A549 (cell line): Measurements from ENCODE around the gene CD27. TPM values are rescaled to one million over a fixed set of nuclear protein-coding genes. Genes with fewer than 3 reads are reported as not detected.
"Not testable (repeated sequence)": the region's sequence is repeated elsewhere in the genome, so short reads cannot be mapped to it uniquely, and the experiment has no call there.

ENCODE experiments used
- ATAC-seq, 2 experiments: fragments of 200-7000 bp in 1 of 2; fragments of >200 bp in 1 of 2; cut with Nextera tagmentation in 1 of 2; cut with Tn5 transposase in 1 of 2; 3 replicates each; pipeline versions ENCODE4 v1.8.0 to v1.9.1; 2018 to 2020; ENCODE audit warnings: mild to moderate bottlenecking in 1 of 2, moderate library complexity in 1 of 2
- CTCF ChIA-PET: fragments of 300-600 bp; sonication (Branson Sonifier 250); formaldehyde crosslinking; extraction: SDS; loops from one replicate; lab custom pipeline; 2021; ENCODE audit warnings: antibody characterized with exemption, inconsistent platforms; lab: Yijun Ruan, JAX
- POLR2A ChIA-PET: fragments of 350-600 bp; formaldehyde crosslinking; extraction: SDS; loops from one replicate; lab custom pipeline; 2021; ENCODE audit warnings: antibody characterized with exemption, inconsistent platforms; lab: Yijun Ruan, JAX
- DNase-seq, 2 experiments: peaks; one replicate each; pipeline versions ENCODE4 v3.0.0 to v3.0.0-alpha.2; 2011 to 2016; ENCODE audit warnings: low read depth in 1 of 2, low spot score in 1 of 2
- FAIRE-seq: peaks from 2 replicates; lab custom pipeline; 2011; peaks lifted over from hg19 to GRCh38; lab: Jason Lieb, UNC
- H3K27ac ChIP-seq, 2 experiments: fragments of >200 bp; sonication (Bioruptor Twin); formaldehyde crosslinking; 3 replicates each; pipeline ENCODE4 v1.5.1; 2016 to 2017
- H3K4me1 ChIP-seq: fragments of >200 bp; sonication (Bioruptor Twin); formaldehyde crosslinking; 3 replicates; pipeline ENCODE4 v1.6.1; 2016
- H3K4me2 ChIP-seq: fragments of >200 bp; sonication (Bioruptor Twin); formaldehyde crosslinking; 3 replicates; pipeline ENCODE4 v1.6.1; 2016
- H3K4me3 ChIP-seq: fragments of >200 bp; sonication (Bioruptor Twin); formaldehyde crosslinking; 3 replicates; pipeline ENCODE4 v1.5.1; 2016
- H3K9me3 ChIP-seq: fragments of >200 bp; sonication (Bioruptor Twin); formaldehyde crosslinking; 3 replicates; pipeline ENCODE4 v1.6.1; 2016
- BHLHE40 ChIP-seq: IDR thresholded peaks from 2 replicates; pipeline ENCODE4 v1.6.1; 2012; ENCODE audit warnings: low read depth, low read length, inconsistent platforms
- CBX8 ChIP-seq: fragments of 200-600 bp; sonication (generic); IDR thresholded peaks from 2 replicates; pipeline ENCODE4 v1.6.1; 2016
- CHD2 ChIP-seq: fragments of 150-350 bp; IDR thresholded peaks from 2 replicates; pipeline ENCODE4 v1.6.1; 2014; ENCODE audit warnings: low read length; ENCODE audit not compliant: partially characterized antibody
- EP300 ChIP-seq, 2 experiments: fragments of >200 bp; sonication (Bioruptor Twin); formaldehyde crosslinking; IDR thresholded peaks; 2 replicates in 1 of 2; 3 replicates in 1 of 2; pipeline ENCODE4 v1.6.1; 2016 to 2017
- FOSB ChIP-seq: fragments of 250-450 bp; sonication (Bioruptor Pico); IDR thresholded peaks from 2 replicates; pipeline ENCODE4 v1.5.0; 2020; ENCODE audit warnings: mild to moderate bottlenecking, moderate library complexity
- FOSL2 ChIP-seq, 2 experiments: fragments of 450-650 bp in 1 of 2; fragments of >200 bp in 1 of 2; sonication (Bioruptor Twin) in 1 of 2; formaldehyde crosslinking; IDR thresholded peaks; 2 replicates each; pipeline versions ENCODE4 v1.5.0 to v1.6.1; 2016 to 2020; ENCODE audit warnings: mild to moderate bottlenecking in 1 of 2, moderate library complexity in 1 of 2
- HMGXB4 ChIP-seq: fragments of 250-450 bp; sonication (Bioruptor Pico); IDR thresholded peaks from 2 replicates; pipeline ENCODE4 v1.5.0; 2021; ENCODE audit warnings: mild to moderate bottlenecking, moderate library complexity, borderline replicate concordance
- HOXB5 ChIP-seq: fragments of 250-450 bp; sonication (Bioruptor Pico); IDR thresholded peaks from 2 replicates; pipeline ENCODE4 v1.5.0; 2020; ENCODE audit warnings: mild to moderate bottlenecking, moderate library complexity
- JUN ChIP-seq, 2 experiments: fragments of >200 bp; sonication (Bioruptor Twin); formaldehyde crosslinking; IDR thresholded peaks; 2 replicates in 1 of 2; 3 replicates in 1 of 2; pipeline ENCODE4 v1.6.1; 2016 to 2017
- MAFK ChIP-seq: fragments of 450-650 bp; IDR thresholded peaks from 2 replicates; pipeline ENCODE4 v1.6.1; 2014; ENCODE audit not compliant: partially characterized antibody
- MAZ ChIP-seq: fragments of 150-350 bp; IDR thresholded peaks from 2 replicates; pipeline ENCODE4 v1.6.1; 2014; ENCODE audit warnings: antibody characterized with exemption, low read depth, low read length, borderline replicate concordance
- NFE2L2 ChIP-seq: fragments of 150-350 bp; conservative IDR thresholded peaks from 2 replicates; pipeline ENCODE4 v1.6.1; 2014; ENCODE audit warnings: low read length
- NPAS2 ChIP-seq: fragments of 250-450 bp; sonication (Bioruptor Pico); IDR thresholded peaks from 2 replicates; pipeline ENCODE4 v1.8.0; 2022; ENCODE audit warnings: mild to moderate bottlenecking, moderate library complexity, borderline replicate concordance
- POLR2AphosphoS2 ChIP-seq: conservative IDR thresholded peaks from 2 replicates; pipeline ENCODE4 v1.6.1; 2012; ENCODE audit warnings: low read length, improper control_type of control experiment, inconsistent platforms
- RAD21 ChIP-seq, 2 experiments: fragments of >200 bp in 1 of 2; sonication (Bioruptor Twin) in 1 of 2; formaldehyde crosslinking in 1 of 2; IDR thresholded peaks in 1 of 2; conservative IDR thresholded peaks in 1 of 2; 2 replicates in 1 of 2; 3 replicates in 1 of 2; pipeline ENCODE4 v1.6.1; 2012 to 2018; ENCODE audit warnings: inconsistent platforms in 1 of 2
- RFX5 ChIP-seq: fragments of 450-650 bp; IDR thresholded peaks from 2 replicates; pipeline ENCODE4 v1.7.1; 2014; ENCODE audit warnings: antibody characterized with exemption, mild to moderate bottlenecking, moderate library complexity
- RNF2 ChIP-seq: fragments of 200-600 bp; sonication (generic); IDR thresholded peaks from 2 replicates; pipeline ENCODE4 v1.6.1; 2016; ENCODE audit warnings: low read depth, mild to moderate bottlenecking, antibody characterized with exemption, moderate library complexity, borderline replicate concordance
- SMC3 ChIP-seq: fragments of >200 bp; sonication (Bioruptor Twin); formaldehyde crosslinking; IDR thresholded peaks from 3 replicates; pipeline ENCODE4 v1.6.1; 2018; ENCODE audit warnings: inconsistent platforms
- SREBF2 ChIP-seq: fragments of 450-650 bp; IDR thresholded peaks from 2 replicates; pipeline ENCODE4 v1.6.1; 2014; ENCODE audit warnings: mild to moderate bottlenecking, moderate library complexity
- TFCP2L1 ChIP-seq: fragments of 250-450 bp; sonication (Bioruptor Pico); IDR thresholded peaks from 2 replicates; pipeline ENCODE4 v1.5.0; 2021; ENCODE audit warnings: mild to moderate bottlenecking
- USF2 ChIP-seq: fragments of 450-650 bp; IDR thresholded peaks from 2 replicates; pipeline ENCODE4 v1.6.1; 2014; ENCODE audit warnings: antibody characterized with exemption
- ZNF302 ChIP-seq: fragments of 250-450 bp; sonication (Bioruptor Pico); IDR thresholded peaks from 2 replicates; pipeline ENCODE4 v1.9.0; 2021; ENCODE audit warnings: inconsistent platforms, mild to moderate bottlenecking, moderate library complexity
- WGBS: methylation state at CpG from one replicate; pipeline ENCODE4 v1.1.6; 2017; ENCODE audit errors: missing lambda C conversion rate; 5-methylcytosine and 5-hydroxymethylcytosine counted together
- polyA plus RNA-seq, 4 experiments: library from polyadenylated mRNA; depleted of rRNA in 3 of 4; stranded (reverse); fragments of >200 nt; fragmentation: RNase III in 1 of 4; extraction: RNeasy Plus Mini Kit Qiagen cat#74134 plus additional on column Dnase treatment in 1 of 4; gene quantifications; 2 replicates in 3 of 4; 3 replicates in 1 of 4; pipeline ENCODE4 v1.2.3, GENCODE V29; 2011 to 2017
- TF ChIP-seq, protein P1 (sequence below): fragments of >200 bp; sonication (Bioruptor Twin); formaldehyde crosslinking; IDR thresholded peaks from 3 replicates; pipeline ENCODE4 v1.5.1; 2016
- TF ChIP-seq, protein P2 (sequence below): fragments of 200-600 bp; sonication (generic); IDR thresholded peaks from 2 replicates; pipeline ENCODE4 v1.6.1; 2016; ENCODE audit warnings: antibody characterized with exemption, mild to moderate bottlenecking, moderate library complexity

The CD27 gene
- polyA plus RNA-seq, 2 of the 4 experiments (the other 2 are of a cell fraction) = not detected

GRCh38 chr12:6476489-6476888 is 31.7 kb downstream of the CD27 start:
- ChIA-PET CTCF (interaction anchor here (5.9 kb wide), 1 partner anchor 11 kb away, joined by 33 read pairs; no protein-coding TSS in a partner anchor), POLR2A (no interaction called here)
- ATAC-seq (no peak), FAIRE-seq (no peak), DNase-seq (no peak)
- H3K4me3 ChIP-seq = no peak overlapping the region
- H3K9me3 ChIP-seq = no peaks in the 10 kb centered on the region
- WGBS = 63% methylated on average over 3 of the region's 3 CpGs
- no peak overlapping the region for H3K27ac ChIP-seq
- no peak overlapping the region for H3K4me2 ChIP-seq
- TF ChIP-seq NPAS2 (CRISPR knock-in tag) (no peak), JUN (IDR thresholded peaks at IDR 0.05) (no peak), MAFK (no peak), NFE2L2 (no peak), HOXB5 (no peak), SREBF2 (no peak), CHD2 (no peak), FOSB (CRISPR knock-in tag) (no peak), RNF2 (no peak), POLR2AphosphoS2 (no peak), SMC3 (no peak), RFX5 (no peak), USF2 (no peak), MAZ (no peak), HMGXB4 (CRISPR knock-in tag) (no peak)
- TF ChIP-seq, protein P1, sequence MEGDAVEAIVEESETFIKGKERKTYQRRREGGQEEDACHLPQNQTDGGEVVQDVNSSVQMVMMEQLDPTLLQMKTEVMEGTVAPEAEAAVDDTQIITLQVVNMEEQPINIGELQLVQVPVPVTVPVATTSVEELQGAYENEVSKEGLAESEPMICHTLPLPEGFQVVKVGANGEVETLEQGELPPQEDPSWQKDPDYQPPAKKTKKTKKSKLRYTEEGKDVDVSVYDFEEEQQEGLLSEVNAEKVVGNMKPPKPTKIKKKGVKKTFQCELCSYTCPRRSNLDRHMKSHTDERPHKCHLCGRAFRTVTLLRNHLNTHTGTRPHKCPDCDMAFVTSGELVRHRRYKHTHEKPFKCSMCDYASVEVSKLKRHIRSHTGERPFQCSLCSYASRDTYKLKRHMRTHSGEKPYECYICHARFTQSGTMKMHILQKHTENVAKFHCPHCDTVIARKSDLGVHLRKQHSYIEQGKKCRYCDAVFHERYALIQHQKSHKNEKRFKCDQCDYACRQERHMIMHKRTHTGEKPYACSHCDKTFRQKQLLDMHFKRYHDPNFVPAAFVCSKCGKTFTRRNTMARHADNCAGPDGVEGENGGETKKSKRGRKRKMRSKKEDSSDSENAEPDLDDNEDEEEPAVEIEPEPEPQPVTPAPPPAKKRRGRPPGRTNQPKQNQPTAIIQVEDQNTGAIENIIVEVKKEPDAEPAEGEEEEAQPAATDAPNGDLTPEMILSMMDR = no peak
- peaks cover 8% of the 10 kb centered on the region for H3K4me1 ChIP-seq

DNA sequence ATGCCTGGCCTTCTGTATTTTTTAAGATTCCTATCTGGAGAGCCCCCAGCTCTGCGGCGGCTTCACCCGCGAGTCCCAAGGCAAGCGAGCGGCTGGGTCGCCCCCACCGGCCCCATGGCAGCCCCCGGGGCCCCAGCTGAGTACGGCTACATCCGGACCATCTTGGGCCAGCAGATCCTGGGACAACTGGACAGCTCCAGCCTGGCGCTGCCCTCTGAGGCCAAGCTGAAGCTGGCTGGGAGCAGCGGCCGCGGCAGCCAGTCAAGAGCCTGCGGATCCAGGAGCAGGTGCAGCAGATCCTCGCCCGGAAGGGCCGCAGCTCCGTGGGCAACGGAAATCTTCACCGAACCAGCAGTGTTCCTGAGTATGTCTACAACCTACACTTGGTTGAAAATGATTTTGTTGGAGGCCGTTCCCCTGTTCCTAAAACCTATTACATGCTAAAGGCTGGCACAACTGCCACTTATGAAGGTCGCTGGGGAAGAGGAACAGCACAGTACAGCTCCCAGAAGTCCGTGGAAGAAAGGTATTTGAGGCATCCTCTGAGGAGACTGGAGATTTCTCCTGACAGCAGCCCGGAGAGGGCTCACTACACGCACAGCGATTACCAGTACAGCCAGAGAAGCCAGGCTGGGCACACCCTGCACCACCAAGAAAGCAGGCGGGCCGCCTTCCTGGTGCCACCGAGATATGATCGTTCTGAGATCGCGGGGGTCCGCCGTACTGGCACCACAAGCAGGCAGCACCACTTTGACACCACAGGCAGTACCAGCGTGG is 33.0 kb downstream of the CD27 start:
- FAIRE-seq, H3K27ac ChIP-seq, H3K9me3 ChIP-seq, H3K4me2 ChIP-seq, POLR2A ChIA-PET, H3K4me1 ChIP-seq, H3K4me3 ChIP-seq, DNase-seq: not testable (repeated sequence)
- WGBS = 81% methylated on average over 34 of the region's 37 CpGs
- peak in 1 of 2 experiments; percentile 53; a peak in 3 of 6 replicates for ATAC-seq
- CTCF ChIA-PET = interaction anchor here (0.6 to 5.9 kb wide), 3 partner anchors 12 to 664 kb away, joined by 3 to 33 read pairs (median 3); no protein-coding TSS in a partner anchor

DNA sequence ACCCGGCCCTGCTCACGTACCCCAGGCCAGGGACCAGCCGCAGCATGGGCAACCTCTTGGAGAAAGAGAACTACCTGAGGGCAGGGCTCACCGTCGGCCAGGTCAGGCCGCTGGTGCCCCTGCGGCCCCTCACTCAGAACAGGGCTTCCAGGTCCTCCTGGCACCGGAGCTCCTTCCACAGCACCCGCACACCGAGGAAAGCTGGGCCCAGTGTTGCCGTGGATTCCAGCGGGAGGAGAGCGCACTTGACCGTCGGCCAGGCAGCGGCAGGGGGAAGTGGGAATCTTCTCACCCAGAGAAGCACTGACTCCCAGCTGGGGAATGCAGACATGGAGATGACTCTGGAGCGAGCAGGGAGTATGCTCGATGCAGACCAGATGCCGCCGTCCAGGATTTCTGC is 33.7 kb downstream of the CD27 start:
- ATAC-seq (peak; percentile 18 to 19; a peak in 3 of 6 replicates), FAIRE-seq (no peak), DNase-seq (no peak)
- POLR2A ChIA-PET = interaction anchor here (1.0 kb wide), 1 partner anchor 9 kb away, joined by 3 read pairs; no protein-coding TSS in a partner anchor
- CTCF ChIA-PET = interaction anchor here (1.3 to 5.9 kb wide), 2 partner anchors 13 to 61 kb away, joined by 3 to 33 read pairs; no protein-coding TSS in a partner anchor
- Histone ChIP-seq H3K4me2 (no peak overlapping the region), H3K4me1 (no peaks in the 10 kb centered on the region), H3K27ac (no peak overlapping the region), H3K9me3 (no peaks in the 10 kb centered on the region), H3K4me3 (no peak overlapping the region)
- 88% methylated on average over 14 of the region's 20 CpGs for WGBS
- TF ChIP-seq EP300 (IDR thresholded peaks at IDR 0.05) (no peak), RAD21 (conservative IDR thresholded peaks at IDR 0.05 in 1 of 2, IDR thresholded peaks at IDR 0.05 in 1 of 2) (no peak), SMC3 (no peak), BHLHE40 (no peak), RNF2 (no peak), TFCP2L1 (CRISPR knock-in tag) (no peak), POLR2AphosphoS2 (no peak), SREBF2 (no peak), CBX8 (no peak), FOSL2 (IDR thresholded peaks at IDR 0.05) (no peak), FOSL2 (CRISPR knock-in tag; IDR thresholded peaks at IDR 0.05) (no peak), ZNF302 (CRISPR knock-in tag) (no peak)
- TF ChIP-seq, protein P2, sequence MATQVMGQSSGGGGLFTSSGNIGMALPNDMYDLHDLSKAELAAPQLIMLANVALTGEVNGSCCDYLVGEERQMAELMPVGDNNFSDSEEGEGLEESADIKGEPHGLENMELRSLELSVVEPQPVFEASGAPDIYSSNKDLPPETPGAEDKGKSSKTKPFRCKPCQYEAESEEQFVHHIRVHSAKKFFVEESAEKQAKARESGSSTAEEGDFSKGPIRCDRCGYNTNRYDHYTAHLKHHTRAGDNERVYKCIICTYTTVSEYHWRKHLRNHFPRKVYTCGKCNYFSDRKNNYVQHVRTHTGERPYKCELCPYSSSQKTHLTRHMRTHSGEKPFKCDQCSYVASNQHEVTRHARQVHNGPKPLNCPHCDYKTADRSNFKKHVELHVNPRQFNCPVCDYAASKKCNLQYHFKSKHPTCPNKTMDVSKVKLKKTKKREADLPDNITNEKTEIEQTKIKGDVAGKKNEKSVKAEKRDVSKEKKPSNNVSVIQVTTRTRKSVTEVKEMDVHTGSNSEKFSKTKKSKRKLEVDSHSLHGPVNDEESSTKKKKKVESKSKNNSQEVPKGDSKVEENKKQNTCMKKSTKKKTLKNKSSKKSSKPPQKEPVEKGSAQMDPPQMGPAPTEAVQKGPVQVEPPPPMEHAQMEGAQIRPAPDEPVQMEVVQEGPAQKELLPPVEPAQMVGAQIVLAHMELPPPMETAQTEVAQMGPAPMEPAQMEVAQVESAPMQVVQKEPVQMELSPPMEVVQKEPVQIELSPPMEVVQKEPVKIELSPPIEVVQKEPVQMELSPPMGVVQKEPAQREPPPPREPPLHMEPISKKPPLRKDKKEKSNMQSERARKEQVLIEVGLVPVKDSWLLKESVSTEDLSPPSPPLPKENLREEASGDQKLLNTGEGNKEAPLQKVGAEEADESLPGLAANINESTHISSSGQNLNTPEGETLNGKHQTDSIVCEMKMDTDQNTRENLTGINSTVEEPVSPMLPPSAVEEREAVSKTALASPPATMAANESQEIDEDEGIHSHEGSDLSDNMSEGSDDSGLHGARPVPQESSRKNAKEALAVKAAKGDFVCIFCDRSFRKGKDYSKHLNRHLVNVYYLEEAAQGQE = no peak
